CD4-positive, alpha-beta memory T cell (primary cell): ENCODE measurements around the gene FBXO48. TPM values are rescaled to one million over a fixed set of nuclear protein-coding genes. Genes with fewer than 3 reads are reported as not detected.

Experiments used
- CTCF ChIA-PET: fragments of 350-600 bp; sonication (Branson Sonifier 250); formaldehyde crosslinking; loops from one replicate; lab custom pipeline; 2021; ENCODE audit warnings: inconsistent platforms; ENCODE audit not compliant: partially characterized antibody; lab: Charles Lee
- POLR2A ChIA-PET: fragments of 350-600 bp; sonication (Branson Sonifier 250); formaldehyde crosslinking; loops from one replicate; lab custom pipeline; 2021; ENCODE audit not compliant: partially characterized antibody; lab: Charles Lee
- DNase-seq, 5 donors: peaks; one replicate each; pipeline versions ENCODE4 v3.0.0 to v3.0.0-alpha.2; 2020 to 2022; ENCODE audit warnings: mixed read lengths in 1 of 5
- H3K27ac ChIP-seq: one replicate; pipeline ENCODE4 v1.7.0; 2013; ENCODE audit warnings: low read depth, low read length
- H3K27me3 ChIP-seq: 2 replicates; pipeline ENCODE4 v1.7.0; 2013; ENCODE audit warnings: mild to moderate bottlenecking, low read length, moderate library complexity; ENCODE audit not compliant: insufficient read depth
- H3K36me3 ChIP-seq: 2 replicates; pipeline ENCODE4 v1.7.0; 2013; ENCODE audit warnings: mild to moderate bottlenecking, low read length, moderate library complexity; ENCODE audit not compliant: insufficient read depth
- H3K4me1 ChIP-seq: 2 replicates; pipeline ENCODE4 v1.7.0; 2013; ENCODE audit warnings: mild to moderate bottlenecking, low read length, moderate library complexity; ENCODE audit not compliant: insufficient read depth
- H3K4me3 ChIP-seq, 2 donors: one replicate each; pipeline ENCODE4 v1.7.0; 2013; ENCODE audit warnings: low read length in 2 of 2, mild to moderate bottlenecking in 1 of 2
- H3K9me3 ChIP-seq, 2 donors: one replicate each; pipeline ENCODE4 v1.7.0; 2013; ENCODE audit warnings: low read length in 2 of 2, control low read depth in 1 of 2; ENCODE audit not compliant: control insufficient read depth in 1 of 2
- H3K27ac Mint-ChIP-seq, 7 donors: one replicate each; pipeline ENCODE4 v1.8.0; 2020 to 2021; ENCODE audit warnings: mixed read lengths in 7 of 7, mild to moderate bottlenecking in 6 of 7, inconsistent platforms in 3 of 7, moderate library complexity in 3 of 7
- H3K27me3 Mint-ChIP-seq, 2 donors: one replicate each; pipeline ENCODE4 v1.8.0; 2020 to 2021; ENCODE audit warnings: mixed read lengths in 2 of 2
- H3K36me3 Mint-ChIP-seq, 2 donors: one replicate each; pipeline ENCODE4 v1.8.0; 2020 to 2021; ENCODE audit warnings: mixed read lengths in 2 of 2, inconsistent platforms in 1 of 2, mild to moderate bottlenecking in 1 of 2
- H3K4me1 Mint-ChIP-seq, 4 donors: one replicate each; pipeline ENCODE4 v1.8.0; 2020 to 2021; ENCODE audit warnings: mixed read lengths in 4 of 4, mild to moderate bottlenecking in 1 of 4
- H3K4me3 Mint-ChIP-seq, 8 donors: one replicate each; pipeline ENCODE4 v1.8.0; 2020 to 2021; ENCODE audit warnings: mixed read lengths in 8 of 8, mild to moderate bottlenecking in 7 of 8, moderate library complexity in 6 of 8, inconsistent platforms in 3 of 8
- H3K9me3 Mint-ChIP-seq, 8 donors: one replicate each; pipeline ENCODE4 v1.8.0; 2020 to 2021; ENCODE audit warnings: mixed read lengths in 8 of 8, mild to moderate bottlenecking in 5 of 8, inconsistent platforms in 3 of 8, moderate library complexity in 1 of 8
- intact Hi-C: fragments of 100-400 bp; cut with micrococcal nuclease; formaldehyde crosslinking; loops from one replicate; pipeline ENCODE4 v1.15.1; 2023
- polyA plus RNA-seq, 2 donors: library from polyadenylated mRNA; unstranded; fragments of 300-500 nt; fragmentation: Illumina TruSeq; gene quantifications; one replicate each; pipeline ENCODE4 v1.2.3, GENCODE V29; 2021
- total RNA-seq, 2 experiments: library from RNA; stranded (reverse); gene quantifications; one replicate each; pipeline ENCODE4 v1.2.3, GENCODE V29; 2021

The FBXO48 gene, protein sequence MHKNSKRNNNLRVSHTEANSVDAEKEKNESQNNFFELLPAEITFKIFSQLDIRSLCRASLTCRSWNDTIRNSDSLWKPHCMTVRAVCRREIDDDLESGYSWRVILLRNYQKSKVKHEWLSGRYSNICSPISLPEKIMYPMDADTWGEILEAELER
- total RNA-seq (1 to 10 TPM; 6.4 to 6.5 TPM), polyA plus RNA-seq (1 to 10 TPM in 1 of 2 donors, under 1 TPM in 1; 0.67 to 1.2 TPM)

DNA sequence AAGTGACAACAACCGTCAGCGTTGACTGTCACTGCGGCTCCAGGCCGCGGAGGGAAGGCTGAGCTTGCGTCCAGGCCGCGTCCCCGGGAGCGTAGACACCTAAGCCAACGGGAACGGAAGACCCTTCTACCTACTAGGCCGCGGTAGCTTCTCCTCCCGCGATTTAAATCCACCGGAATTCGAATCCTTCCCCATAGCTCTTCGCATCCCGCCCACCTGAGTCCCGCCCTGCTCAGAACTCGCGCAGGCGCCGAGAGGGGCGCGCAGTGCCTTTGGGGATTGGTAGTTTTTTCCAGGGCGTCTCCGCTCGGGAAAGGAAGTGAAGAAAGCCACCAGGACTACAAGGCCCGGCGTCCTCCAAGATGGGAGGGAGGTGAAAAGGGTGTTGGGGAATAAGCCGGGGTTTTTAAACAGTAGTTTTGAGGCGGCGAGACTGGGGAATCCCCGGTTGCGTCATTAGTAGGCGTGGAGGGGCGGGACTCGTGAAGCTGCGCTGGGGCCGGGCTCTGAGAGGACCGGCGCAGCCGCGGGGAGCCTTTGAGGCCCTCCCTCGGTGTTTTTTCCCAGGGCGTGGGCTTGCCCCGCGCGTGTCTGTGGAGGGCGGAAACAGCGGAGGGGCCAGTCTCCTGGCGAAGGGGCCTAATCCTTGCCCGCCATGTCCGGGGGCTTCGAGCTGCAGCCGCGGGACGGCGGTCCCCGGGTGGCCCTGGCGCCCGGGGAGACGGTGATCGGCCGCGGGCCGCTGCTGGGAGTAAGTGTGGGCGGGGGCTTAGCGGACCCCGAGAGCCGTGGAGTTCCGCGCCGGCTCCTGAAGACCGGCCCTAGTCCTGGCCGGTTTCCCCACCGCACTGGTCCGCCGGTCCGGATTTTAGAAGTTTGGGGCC, at the start of gene FBXO48, which contains the start of gene APLF:
Gene FBXO48 (minus strand): TSS at position 218 of the 884 bp plus-strand sequence. CDS start 2,149 bp downstream, outside the sequence.
Gene APLF (plus strand): TSS at position 509 of the 884 bp plus-strand sequence. CDS start 147 bp downstream, at position 656.
- intact Hi-C loops, result loop anchor here (1.0 to 5.0 kb wide), 8 partner anchors 50 to 458 kb away; partner anchors contain the start of genes PNO1 and PPP3R1
- ChIA-PET CTCF (interaction anchor here (0.8 to 9.0 kb wide), 15 partner anchors 14 to 458 kb away, joined by 3 to 149 read pairs (median 7); no protein-coding TSS in a partner anchor), POLR2A (interaction anchor here (0.5 to 5.1 kb wide), 33 partner anchors 9 to 458 kb away, joined by 3 to 41 read pairs (median 5); partner anchors contain the start of genes ARHGAP25, PNO1 and PPP3R1)
- H3K4me3 ChIP-seq, result peak within 1 kb of the TSS; percentile 85 to 98
- no peaks in the 10 kb centered on the region for H3K9me3 ChIP-seq
- H3K27me3 ChIP-seq, result no peaks in the 10 kb centered on the region
- Mint-ChIP-seq H3K36me3 (peaks cover 0 to 12% of the 10 kb centered on the region in 2 donors), H3K27me3 (no peaks in the 10 kb centered on the region), H3K4me3 (peak within 1 kb of the TSS; percentile 90 to 97 (median 96)), H3K27ac (peak within 1 kb of the TSS; percentile 89 to 98 (median 97)), H3K9me3 (no peaks in the 10 kb centered on the region), H3K4me1 (peaks cover 25 to 55% (median 38%) of the 10 kb centered on the region in 4 donors)
- peak; percentile 98 to 100 (median 99) for DNase-seq
- H3K27ac ChIP-seq, result peak within 1 kb of the TSS; percentile 96
- H3K4me1 ChIP-seq, result peaks cover 45% of the 10 kb centered on the region
- H3K36me3 ChIP-seq, result no peaks in the 10 kb centered on the region

DNA sequence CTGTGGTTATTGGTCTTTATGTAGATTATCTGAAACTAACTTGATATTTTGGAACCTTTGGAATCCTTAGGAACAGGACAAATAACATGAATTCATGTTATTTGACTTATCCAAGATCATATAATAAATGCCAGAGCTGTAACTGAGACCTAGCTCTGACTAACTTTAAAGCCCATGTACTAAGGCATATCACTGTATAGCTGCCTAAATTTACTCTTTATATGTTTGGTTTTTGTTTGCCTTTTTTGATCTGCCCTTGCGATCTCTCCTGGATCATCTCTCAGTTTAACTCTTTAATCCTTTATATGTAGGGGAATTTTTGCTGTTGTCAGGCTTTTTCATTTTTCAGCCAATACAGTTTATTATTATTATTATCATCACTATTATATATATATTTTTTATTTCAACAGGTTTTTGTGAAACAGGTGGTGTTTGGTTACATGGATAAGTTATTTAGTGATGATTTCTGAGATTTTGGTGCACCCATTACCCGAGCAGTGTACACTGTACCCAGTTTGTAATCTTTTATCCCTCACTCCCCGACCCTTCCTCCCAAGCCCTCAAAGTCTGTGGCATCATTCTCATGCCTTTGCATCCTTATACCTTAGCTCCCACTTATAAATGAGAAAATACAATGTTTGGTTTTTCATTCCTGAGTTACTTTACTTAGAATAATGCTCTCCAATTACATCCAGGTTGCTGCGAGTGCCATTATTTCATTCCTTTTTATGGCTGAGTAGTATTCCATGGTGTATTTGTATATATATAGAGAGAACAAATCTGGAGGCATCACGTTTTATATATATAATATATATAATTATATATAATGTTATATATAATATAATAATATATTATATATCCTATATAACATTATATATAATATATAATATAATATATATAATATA, 49.2 kb upstream of the FBXO48 start:
- Mint-ChIP-seq H3K9me3 (peaks cover 2 to 7% (median 4%) of the 10 kb centered on the region in 8 donors), H3K27me3 (no peaks in the 10 kb centered on the region), H3K4me1 (peaks cover 0 to 1% (median under 1%) of the 10 kb centered on the region in 4 donors), H3K27ac (peak overlapping the region in 1 of 7 donors; percentile 70), H3K4me3 (no peak overlapping the region), H3K36me3 (peaks cover 0 to 18% of the 10 kb centered on the region in 2 donors)
- Histone ChIP-seq H3K4me3 (no peak overlapping the region), H3K27me3 (no peaks in the 10 kb centered on the region), H3K27ac (no peak overlapping the region), H3K9me3 (peaks cover 0 to 3% of the 10 kb centered on the region in 2 donors), H3K4me1 (no peaks in the 10 kb centered on the region), H3K36me3 (no peaks in the 10 kb centered on the region)
- POLR2A ChIA-PET, result interaction anchor here (1.0 to 1.9 kb wide), 7 partner anchors 10 to 392 kb away, joined by 3 to 12 read pairs (median 5); partner anchors contain the start of genes APLF and FBXO48
- no peak for DNase-seq
- intact Hi-C loops, result loop anchor here (5.0 kb wide), 1 partner anchor 49 kb away; the partner anchor contains the start of genes APLF and FBXO48
- CTCF ChIA-PET, result interaction anchor here (1.0 to 2.0 kb wide), 5 partner anchors 10 to 409 kb away, joined by 3 to 8 read pairs (median 5); no protein-coding TSS in a partner anchor

DNA sequence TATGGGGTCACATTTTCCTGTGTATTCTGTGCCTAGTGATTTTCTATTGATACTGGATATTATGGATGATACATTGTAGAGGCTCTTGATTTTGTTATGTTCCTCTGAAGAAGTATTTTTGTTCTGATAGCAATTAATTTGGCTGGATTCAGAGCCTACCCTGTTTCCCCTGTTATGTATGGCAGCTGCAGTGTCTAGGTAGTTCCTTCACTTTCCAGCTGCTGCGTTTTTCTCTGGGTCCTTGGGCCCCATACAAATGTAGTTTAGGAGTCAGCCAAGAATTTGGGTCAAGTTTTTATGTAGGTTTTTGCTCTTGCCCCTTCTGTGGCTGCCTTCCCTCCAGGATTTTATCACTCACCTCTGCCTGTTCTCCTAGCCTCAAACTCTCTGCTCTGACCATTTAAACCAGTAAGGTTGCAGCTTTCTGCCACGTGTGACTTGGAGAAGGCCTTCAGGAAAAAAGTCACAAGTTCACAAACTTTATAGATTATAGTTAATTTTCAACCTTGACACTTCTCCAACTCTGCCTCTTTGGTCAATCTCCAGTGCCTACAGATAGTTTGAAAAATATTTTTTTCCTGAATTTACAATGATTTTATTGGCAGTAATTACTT, 47.3 kb upstream of the FBXO48 start:
- H3K4me1 Mint-ChIP-seq, result peaks cover 0 to 1% (median under 1%) of the 10 kb centered on the region in 4 donors
- intact Hi-C loops, result no loop called here
- POLR2A ChIA-PET, result no interaction called here
- Histone ChIP-seq H3K4me3 (no peak overlapping the region), H3K36me3 (no peaks in the 10 kb centered on the region), H3K27ac (no peak overlapping the region), H3K4me1 (no peaks in the 10 kb centered on the region), H3K9me3 (peaks cover 0 to 3% of the 10 kb centered on the region in 2 donors), H3K27me3 (no peaks in the 10 kb centered on the region)
- no peak overlapping the region for H3K27ac Mint-ChIP-seq
- no peak overlapping the region for H3K4me3 Mint-ChIP-seq
- CTCF ChIA-PET, result no interaction called here
- H3K9me3 Mint-ChIP-seq, result peaks cover 2 to 7% (median 4%) of the 10 kb centered on the region in 8 donors
- H3K27me3 Mint-ChIP-seq, result no peaks in the 10 kb centered on the region
- no peak for DNase-seq
- H3K36me3 Mint-ChIP-seq, result peaks cover 0 to 14% of the 10 kb centered on the region in 2 donors

DNA sequence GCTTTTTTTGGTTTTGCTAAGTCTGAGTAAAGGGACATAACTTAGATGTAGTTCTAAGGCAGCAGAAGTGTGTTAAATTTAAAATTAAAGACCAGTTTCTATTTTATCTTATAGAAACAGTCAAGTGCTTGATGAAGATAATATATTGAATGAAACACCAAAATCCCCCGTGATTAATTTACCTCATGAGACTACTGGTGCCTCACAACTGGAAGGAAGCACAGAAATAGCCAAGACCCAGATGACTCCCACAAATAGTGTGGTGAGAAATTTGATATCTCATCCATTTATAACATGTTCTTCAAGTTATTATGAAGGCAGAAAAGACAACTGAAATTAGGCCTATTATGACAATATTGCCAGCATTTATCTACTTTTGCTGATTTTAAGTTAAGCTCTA, 45.9 kb upstream of the FBXO48 start:
- no peaks in the 10 kb centered on the region for H3K27me3 ChIP-seq
- CTCF ChIA-PET, result interaction anchor here (1.1 to 1.4 kb wide), 2 partner anchors 25 to 196 kb away, joined by 3 to 4 read pairs; no protein-coding TSS in a partner anchor
- no peak overlapping the region for H3K27ac Mint-ChIP-seq
- no peak overlapping the region for H3K27ac ChIP-seq
- no peak overlapping the region for H3K4me3 ChIP-seq
- H3K4me3 Mint-ChIP-seq, result no peak overlapping the region
- peaks cover 0 to 1% (median under 1%) of the 10 kb centered on the region in 4 donors for H3K4me1 Mint-ChIP-seq
- intact Hi-C loops, result no loop called here
- POLR2A ChIA-PET, result no interaction called here
- no peaks in the 10 kb centered on the region for H3K36me3 ChIP-seq
- H3K4me1 ChIP-seq, result no peaks in the 10 kb centered on the region
- H3K9me3 Mint-ChIP-seq, result peaks cover 2 to 12% (median 6%) of the 10 kb centered on the region in 8 donors
- DNase-seq, result no peak
- H3K36me3 Mint-ChIP-seq, result peaks cover 4 to 21% of the 10 kb centered on the region in 2 donors
- H3K9me3 ChIP-seq, result peaks cover 0 to 3% of the 10 kb centered on the region in 2 donors
- no peaks in the 10 kb centered on the region for H3K27me3 Mint-ChIP-seq

DNA sequence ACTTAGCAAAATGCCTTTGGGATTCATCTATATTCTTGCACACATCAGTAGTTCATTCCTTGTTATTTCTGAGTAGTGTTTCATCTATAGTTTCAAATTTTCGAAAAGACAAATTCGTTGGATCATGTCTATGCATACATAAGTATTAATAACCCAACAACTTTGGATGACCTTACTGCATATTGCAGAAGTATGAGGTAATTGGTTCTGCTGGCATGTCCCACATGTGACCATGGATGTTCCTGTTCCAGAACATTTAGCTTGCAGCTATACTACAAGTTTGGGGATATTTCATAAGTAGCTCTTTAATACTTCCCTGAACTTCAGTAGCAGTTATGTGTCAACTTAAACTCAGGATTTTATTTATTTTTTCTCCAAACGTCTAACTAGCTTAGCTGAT, 45.2 kb upstream of the FBXO48 start:
- no peaks in the 10 kb centered on the region for H3K27me3 Mint-ChIP-seq
- Histone ChIP-seq H3K27ac (no peak overlapping the region), H3K27me3 (no peaks in the 10 kb centered on the region), H3K4me1 (peaks cover 3% of the 10 kb centered on the region), H3K4me3 (no peak overlapping the region), H3K36me3 (no peaks in the 10 kb centered on the region), H3K9me3 (peaks cover 0 to 3% of the 10 kb centered on the region in 2 donors)
- no peak overlapping the region for H3K4me3 Mint-ChIP-seq
- intact Hi-C loops, result no loop called here
- no peak for DNase-seq
- H3K4me1 Mint-ChIP-seq, result peaks cover 2 to 3% (median 2%) of the 10 kb centered on the region in 4 donors
- CTCF ChIA-PET, result interaction anchor here (1.1 to 1.4 kb wide), 2 partner anchors 24 to 197 kb away, joined by 3 to 4 read pairs; no protein-coding TSS in a partner anchor
- H3K36me3 Mint-ChIP-seq, result peaks cover 4 to 24% of the 10 kb centered on the region in 2 donors
- peaks cover 2 to 12% (median 6%) of the 10 kb centered on the region in 8 donors for H3K9me3 Mint-ChIP-seq
- H3K27ac Mint-ChIP-seq, result no peak overlapping the region
- POLR2A ChIA-PET, result no interaction called here

DNA sequence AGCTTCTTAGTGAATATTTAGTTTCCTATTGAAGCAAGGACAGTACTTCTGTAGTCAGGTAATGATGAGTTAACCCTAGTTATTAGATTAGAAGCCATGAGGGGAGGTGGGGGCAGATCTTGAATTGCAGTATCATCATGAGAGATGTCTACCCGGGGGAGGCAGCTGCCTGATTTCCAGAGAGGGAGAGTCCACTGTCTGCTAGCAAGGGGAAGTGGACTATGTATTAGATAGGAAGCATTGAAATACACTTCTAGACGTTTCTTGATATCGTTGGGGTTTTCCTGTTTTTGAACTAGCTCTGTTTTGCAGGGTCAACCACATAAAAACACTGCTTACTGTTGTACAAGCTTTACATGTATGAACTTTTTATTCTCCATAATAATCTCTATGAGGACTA, 39.1 kb upstream of the FBXO48 start:
- peaks cover 17 to 27% (median 22%) of the 10 kb centered on the region in 4 donors for H3K4me1 Mint-ChIP-seq

More for the DNA sequence above, 39.1 kb upstream of the FBXO48 start:
- DNase-seq, result peak in 2 of 5 donors; percentile 13 to 22
- Histone ChIP-seq H3K4me1 (peaks cover 27% of the 10 kb centered on the region), H3K27ac (no peak overlapping the region), H3K4me3 (peak overlapping the region in 1 of 2 donors; percentile 17), H3K27me3 (no peaks in the 10 kb centered on the region), H3K9me3 (no peaks in the 10 kb centered on the region), H3K36me3 (no peaks in the 10 kb centered on the region)
- Mint-ChIP-seq H3K27ac (peak overlapping the region; percentile 25 to 87 (median 74)), H3K27me3 (no peaks in the 10 kb centered on the region), H3K9me3 (peaks cover 0 to 8% (median 0%) of the 10 kb centered on the region in 8 donors), H3K4me3 (peak overlapping the region; percentile 4 to 80 (median 64)), H3K36me3 (peaks cover 4 to 12% of the 10 kb centered on the region in 2 donors)
- ChIA-PET CTCF (interaction anchor here (0.6 to 3.8 kb wide), 12 partner anchors 8 to 800 kb away, joined by 3 to 21 read pairs (median 5); no protein-coding TSS in a partner anchor), POLR2A (interaction anchor here (0.7 to 4.3 kb wide), 15 partner anchors 10 to 262 kb away, joined by 3 to 41 read pairs (median 4); partner anchors contain the start of genes APLF, ARHGAP25 and FBXO48)
- intact Hi-C loops, result no loop called here
